GM19035 (cell line): ENCODE results near the gene ZNF652.
A peak's percentile ranks its signal among the peaks of the same experiment; 100 is the strongest.
"Not testable (repeated sequence)": the region's sequence is repeated elsewhere in the genome, so short reads cannot be mapped to it uniquely, and the experiment has no call there.

Source experiments
- ATAC-seq: cut with Tn5 transposase; IDR thresholded peaks from one replicate; pipeline ENCODE4 v1.9.1; 2021; ENCODE audit not compliant: unreplicated experiment

ZNF652 gene

GRCh38 chr17:49387498-49388289, 25.6 kb upstream of the ZNF652 start:
- ATAC-seq = no peak

- ATAC-seq = no peak
Measured at GRCh38 chr17:49386373-49386772, 24.3 kb upstream of the ZNF652 start.

DNA sequence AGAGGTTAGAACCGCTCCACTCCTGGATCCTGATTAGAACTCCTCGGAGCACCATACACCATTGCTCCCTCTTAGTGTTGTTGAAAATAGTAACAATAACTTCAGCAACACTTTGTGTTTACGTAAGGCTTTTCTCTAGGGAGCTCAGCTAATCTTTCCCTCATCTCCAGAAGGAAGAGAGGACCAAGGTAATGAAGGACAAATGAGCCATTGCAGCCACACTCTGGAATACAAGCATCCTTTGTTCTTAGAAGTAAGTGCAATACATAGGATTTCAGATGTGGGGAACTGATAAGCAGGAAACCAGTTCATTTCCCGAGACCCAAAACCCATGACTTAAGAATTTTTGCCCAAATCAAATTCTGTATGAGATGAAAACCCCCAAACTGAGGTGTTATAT, 22.9 kb upstream of the ZNF652 start:
- ATAC-seq = no peak

DNA sequence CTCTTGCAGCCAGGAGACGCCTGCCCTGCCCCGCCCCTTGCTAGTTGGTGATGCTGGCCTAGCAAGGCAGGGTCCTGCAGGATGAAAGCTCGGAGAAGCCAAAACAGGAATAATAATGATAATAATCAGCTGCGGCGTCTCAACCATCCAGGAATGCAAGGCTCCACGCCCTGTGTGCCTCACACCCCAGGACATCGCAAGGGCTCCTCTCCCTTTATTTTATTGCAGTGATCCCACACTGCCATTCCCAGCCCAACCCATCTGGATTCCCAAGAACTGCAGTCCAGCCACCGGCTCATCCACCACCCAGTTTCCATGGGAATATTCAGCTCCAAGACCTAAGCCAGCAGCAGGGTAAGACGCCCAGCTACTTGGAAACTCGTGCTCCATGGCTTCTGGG, 21.0 kb upstream of the ZNF652 start:
- ATAC-seq = no peak

DNA sequence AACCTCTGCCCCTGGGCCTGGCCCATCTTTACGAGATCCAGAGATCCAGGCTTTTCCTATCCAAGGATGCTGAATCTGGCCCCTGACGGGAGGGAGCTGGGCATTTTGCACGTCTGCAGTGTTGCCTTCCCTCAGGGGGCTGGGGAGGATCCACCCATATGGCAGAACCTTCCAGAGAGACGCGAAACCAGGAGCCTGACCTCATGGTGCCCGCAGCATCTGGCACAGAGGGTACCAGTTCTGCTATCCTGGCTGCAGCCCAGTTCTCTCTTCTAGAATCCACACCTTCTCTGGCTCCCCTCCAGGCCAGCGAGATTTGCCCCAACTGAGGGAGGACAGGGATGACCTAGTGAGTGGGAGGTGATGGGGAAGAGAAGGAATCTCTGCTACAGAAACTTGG, 20.5 kb upstream of the ZNF652 start:
- no peak for ATAC-seq

DNA sequence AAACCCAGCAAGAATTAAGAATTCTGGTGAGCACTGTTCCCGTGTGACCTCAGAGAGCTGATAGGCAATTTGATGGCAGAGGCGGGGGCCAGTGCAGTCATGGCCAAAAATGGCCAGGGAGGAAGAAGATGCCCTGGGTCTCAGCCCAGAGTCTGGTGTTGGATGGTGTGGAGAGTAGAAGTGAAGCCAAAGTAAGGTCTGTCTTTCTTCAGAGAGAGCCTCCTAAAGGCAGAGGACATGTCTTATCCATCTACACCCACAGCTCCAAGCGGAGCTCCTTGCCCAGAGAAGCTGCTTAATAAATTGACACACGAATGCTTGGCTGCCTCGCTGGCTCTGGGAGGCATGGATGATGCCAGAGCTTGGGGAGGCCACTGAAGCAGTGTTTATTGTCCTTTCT, 19.7 kb upstream of the ZNF652 start:
- no peak for ATAC-seq

DNA sequence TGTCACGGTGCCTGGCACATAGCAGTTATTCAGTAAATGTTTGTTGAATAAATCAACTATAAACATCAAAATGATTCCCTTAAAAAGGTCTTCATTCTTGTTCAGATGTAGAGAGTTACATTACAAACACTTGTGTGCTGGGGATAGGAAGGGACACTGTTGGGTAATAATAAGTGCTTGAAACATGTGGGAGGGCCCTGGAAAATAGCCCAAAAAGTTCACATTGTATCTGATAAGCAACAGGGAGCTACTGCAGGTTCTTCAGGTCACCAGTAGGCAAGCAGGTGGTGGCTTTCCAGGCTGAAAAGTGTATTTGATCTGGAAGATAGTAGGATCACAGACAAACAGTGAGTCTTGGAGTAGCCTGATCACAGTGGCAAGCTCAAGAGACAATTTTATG, 19.0 kb upstream of the ZNF652 start:
- ATAC-seq = no peak

DNA sequence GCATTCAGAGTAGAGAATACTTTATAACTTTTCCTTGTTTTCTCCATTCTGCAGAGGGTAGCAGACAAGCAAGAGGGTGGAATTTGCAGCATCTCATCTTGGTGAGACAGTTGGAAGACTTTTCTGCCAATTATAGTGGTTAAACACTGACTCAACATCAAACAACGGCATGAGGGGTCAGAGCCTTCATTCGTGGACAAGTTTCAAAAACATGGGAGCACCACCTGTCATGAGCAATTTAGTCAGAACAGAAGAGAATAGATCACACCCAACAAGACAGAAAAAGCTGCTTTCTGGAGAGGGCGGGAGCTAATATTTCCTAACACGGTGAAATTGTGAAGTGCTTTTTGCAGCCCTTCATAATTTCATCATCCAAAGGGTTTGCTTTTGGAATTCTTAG, 17.9 kb upstream of the ZNF652 start:
- ATAC-seq = no peak

GRCh38 chr17:49378311-49378710, 16.3 kb upstream of the ZNF652 start:
- ATAC-seq = no peak

DNA sequence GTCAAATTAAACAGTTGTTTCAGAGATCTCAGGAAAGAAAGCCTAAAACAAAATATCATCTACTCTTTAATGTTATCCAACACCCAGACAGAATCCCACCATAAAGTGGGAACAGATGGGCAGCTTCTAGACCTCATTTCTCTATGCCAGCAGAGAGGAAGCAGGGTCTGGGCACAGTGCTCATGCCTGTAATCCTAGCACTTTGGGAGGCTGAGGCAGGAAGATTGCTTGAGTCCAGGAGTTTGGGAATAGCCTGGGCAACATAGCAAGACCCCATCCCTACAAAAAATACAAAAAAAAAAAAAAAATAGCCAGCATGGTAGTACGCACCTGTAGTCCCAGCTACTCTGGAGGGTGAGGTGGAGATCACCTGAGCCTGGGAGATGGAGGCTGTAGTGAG, 13.5 kb upstream of the ZNF652 start:
- no peak for ATAC-seq

- ATAC-seq = no peak
Measured at GRCh38 chr17:49373115-49373514, 11.1 kb upstream of the ZNF652 start.

- no peak for ATAC-seq
Measured at GRCh38 chr17:49372425-49372824, 10.4 kb upstream of the ZNF652 start.

DNA sequence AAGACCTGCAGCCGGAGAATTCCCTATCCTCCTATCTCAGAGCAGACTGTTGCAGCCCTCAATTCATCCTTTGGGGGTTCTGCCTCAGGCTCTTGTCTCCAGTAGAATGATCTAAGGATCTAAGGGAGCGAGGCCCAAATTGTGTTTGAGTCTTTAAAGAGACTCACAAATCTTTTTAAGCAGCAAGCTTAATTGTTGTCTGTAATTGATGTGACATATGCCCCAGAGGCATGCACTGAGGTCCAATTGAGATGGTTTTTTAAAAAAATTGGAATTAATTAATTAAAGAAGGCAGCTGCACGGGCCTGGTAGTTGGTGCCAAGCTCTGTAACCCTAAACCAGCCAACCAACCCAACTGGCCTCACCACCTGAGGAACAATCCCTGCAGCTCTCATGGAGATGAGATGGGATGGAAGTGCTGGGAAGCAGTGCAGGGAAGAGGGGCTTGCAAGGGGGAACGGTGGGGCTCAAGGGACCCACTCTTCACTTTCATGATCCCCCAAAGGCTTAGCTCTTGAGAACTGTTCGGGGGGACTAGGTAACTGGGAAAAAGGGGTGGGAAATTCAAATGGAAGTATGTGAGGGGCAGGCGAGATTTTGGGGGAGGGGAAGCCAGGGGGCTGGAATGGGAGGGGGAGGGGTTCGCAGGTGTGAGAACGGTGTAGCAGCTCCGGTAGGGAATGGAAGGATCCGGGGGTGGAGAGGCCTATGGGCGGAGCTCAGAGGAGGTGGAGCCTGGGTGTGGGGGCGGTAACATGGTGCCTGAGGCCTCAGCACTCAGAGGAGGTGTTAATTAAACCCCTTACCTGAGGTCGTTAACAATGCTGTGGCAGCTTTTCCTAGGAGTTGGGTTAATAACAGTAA, 9.2 kb upstream of the ZNF652 start:
- ATAC-seq = no peak

DNA sequence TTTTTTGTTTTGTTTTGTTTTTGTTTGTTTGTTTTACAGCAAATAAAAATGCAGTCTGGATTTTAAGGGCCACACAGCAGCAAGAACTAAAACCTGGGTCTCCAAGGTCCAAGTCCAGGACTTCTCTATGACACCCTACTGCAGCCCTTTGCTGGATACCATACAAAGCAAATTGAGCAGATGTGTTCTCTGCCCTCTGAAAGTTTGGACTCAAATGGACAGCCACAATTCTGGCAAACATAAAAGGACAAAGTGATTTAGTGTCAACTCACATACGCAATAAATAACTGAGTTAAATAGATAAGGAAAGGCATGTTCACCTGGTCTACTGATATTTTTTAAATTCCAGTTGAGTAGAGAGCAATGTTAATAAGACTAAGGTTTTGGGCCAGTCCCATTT, 7.7 kb upstream of the ZNF652 start:
- ATAC-seq = no peak

GRCh38 chr17:49369089-49369488, 7.0 kb upstream of the ZNF652 start:
- no peak for ATAC-seq

DNA sequence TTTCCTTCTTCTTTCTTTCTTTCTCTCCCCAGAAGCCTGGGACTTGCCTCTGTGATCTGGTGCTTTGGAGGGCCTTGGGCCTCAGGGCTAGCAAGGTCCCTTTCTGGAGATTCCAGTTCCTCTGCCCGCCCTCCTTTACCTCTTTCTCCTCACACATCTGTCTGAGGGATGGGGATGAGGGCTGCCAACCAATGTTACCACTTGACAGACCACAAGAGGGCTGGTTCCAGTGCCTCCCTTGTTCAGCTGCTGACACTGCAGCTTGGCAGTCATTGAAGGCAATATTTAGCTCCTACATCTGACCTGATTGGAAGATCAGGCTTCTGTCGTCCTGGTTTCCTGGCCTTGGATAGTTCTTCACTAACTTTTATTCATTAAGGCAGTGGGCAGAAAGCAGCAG, 3.6 kb upstream of the ZNF652 start:
- no peak for ATAC-seq

DNA sequence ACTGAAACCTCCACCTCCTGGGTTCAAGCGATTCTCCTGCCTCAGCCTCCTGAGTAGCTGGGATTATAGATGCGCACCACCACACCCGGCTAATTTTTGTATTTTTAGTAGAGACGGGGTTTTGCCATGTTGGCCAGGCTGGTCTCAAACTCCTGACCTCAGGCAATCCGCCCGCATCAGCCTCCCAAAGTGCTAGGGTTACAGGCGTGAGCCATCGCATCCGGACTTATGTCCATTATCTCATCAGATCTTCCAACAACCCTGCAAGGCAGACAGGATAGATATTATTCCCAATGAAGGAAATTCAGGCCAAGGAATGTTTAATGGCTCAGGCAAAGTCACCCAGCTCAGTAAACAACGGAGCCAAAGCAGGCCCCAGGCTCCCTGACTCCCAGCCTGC, 3.1 kb upstream of the ZNF652 start:
- ATAC-seq = not testable (repeated sequence)

DNA sequence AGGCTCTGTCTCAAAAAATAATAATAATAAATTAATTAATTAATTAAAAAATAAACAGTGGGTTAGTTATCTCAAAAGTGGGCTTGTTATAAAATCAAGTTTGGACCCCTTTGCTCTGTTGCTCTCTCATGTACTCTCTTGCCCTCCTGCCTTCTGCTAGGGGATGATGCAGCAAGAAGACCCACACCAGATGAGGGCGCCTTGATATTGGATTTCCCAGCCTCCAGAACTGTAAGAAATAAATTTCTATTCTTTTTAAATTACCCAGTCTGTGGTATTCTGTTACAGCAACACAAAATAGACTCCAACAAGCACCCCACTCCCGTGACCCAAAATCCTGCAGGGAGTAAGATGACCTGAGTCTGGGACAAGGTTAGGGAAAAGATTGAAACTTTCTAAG, 2.1 kb upstream of the ZNF652 start:
- no peak for ATAC-seq

GRCh38 chr17:49363251-49363650, 1.2 kb upstream of the ZNF652 start:
- no peak for ATAC-seq

GRCh38 chr17:49362723-49363117, 670 bp upstream of the ZNF652 start:
- ATAC-seq = no peak

- peak; percentile 23 for ATAC-seq
Measured at GRCh38 chr17:49361129-49361901, 735 bp downstream of the ZNF652 start.

DNA sequence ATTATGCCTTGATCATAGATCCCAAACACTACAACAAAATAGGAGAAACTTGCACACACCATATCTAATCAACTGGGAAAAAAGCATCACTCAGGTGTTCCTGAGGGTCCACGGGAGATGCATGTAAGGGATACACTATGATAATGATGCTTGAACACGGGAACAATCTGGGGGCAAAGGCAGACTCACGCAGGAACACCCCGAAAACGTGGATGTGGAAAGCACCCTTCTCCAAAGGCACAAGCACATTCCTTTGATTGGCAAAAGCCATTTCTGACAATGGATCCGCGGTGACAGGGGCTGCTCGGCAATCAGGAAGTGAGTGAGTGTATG, 1.3 kb downstream of the ZNF652 start:
- no peak for ATAC-seq
